GM18517 (cell line): ENCODE measurements around the gene NPAS4.
A peak's percentile ranks its signal among the peaks of the same experiment; 100 is the strongest.
"Not testable (repeated sequence)": the region's sequence is repeated elsewhere in the genome, so short reads cannot be mapped to it uniquely, and the experiment has no call there.

Source experiments
- ATAC-seq: cut with Tn5 transposase; IDR thresholded peaks from one replicate; pipeline ENCODE4 v1.9.1; 2021; ENCODE audit warnings: mild to moderate bottlenecking, moderate library complexity; ENCODE audit not compliant: unreplicated experiment

The NPAS4 gene

GRCh38 chr11:66451663-66452062, 30.8 kb downstream of the NPAS4 start:
- ATAC-seq: no peak

- no peak for ATAC-seq
Observed at GRCh38 chr11:66454247-66454646, 33.4 kb downstream of the NPAS4 start.

- ATAC-seq: no peak
Observed at GRCh38 chr11:66454828-66455227, 34.0 kb downstream of the NPAS4 start.

- no peak for ATAC-seq
Observed at GRCh38 chr11:66457826-66458225, 37.0 kb downstream of the NPAS4 start.

GRCh38 chr11:66459138-66459778, 38.4 kb downstream of the NPAS4 start:
- no peak for ATAC-seq

DNA sequence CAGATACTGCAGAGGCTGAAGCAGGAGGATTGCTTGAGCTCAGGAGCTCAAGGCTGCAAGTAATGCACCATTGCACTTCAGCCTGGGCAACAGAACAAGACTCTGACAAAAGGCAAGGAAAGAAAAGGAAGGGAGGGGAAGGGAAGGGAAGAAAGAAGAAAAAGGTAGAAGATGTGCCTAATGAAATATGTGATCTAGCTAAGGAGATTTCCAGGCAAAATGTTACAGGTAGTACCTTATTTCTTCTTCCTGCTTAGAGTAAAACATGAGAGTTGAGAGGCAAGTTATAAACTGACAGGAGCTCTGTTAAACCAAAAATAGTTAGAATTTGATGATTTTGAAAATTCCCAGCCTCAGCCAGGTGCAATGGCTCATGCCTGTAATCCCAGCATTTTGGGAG, 41.2 kb downstream of the NPAS4 start:
- no peak for ATAC-seq

DNA sequence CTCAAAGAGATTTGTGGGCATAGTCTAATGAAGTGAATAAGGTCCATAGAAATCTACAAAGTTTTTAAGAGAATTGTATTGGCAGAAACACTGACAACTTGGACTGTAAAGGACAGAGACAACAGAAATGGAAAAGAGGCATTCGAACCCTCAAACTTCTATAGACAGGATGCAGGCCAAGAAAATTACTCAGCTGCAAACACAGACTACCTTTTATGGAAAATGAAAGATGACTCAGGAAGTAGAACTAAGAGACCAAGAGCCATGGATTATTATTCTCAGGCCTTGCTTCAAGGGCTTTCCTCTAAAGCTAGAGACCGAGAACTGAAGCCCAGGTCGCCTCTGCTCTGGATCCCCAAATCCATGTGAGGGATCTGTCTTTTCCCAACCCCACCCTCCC, 42.1 kb downstream of the NPAS4 start:
- ATAC-seq: no peak

DNA sequence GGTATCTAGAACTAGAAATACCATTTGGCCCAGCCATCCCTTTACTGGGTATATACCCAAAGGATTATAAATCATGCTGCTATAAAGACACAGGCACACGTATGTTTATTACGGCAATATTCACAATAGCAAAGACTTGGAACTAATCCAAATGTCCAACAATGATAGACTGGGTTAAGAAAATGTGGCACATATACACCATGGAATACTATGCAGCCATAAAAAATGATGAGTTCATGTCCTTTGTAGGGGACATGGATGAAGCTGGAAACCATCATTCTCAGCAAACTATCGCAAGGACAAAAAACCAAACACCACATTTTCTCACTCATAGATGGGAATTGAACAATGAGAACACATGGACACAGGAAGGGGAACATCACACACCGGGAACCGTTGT, 43.3 kb downstream of the NPAS4 start:
- ATAC-seq: not testable (repeated sequence)

DNA sequence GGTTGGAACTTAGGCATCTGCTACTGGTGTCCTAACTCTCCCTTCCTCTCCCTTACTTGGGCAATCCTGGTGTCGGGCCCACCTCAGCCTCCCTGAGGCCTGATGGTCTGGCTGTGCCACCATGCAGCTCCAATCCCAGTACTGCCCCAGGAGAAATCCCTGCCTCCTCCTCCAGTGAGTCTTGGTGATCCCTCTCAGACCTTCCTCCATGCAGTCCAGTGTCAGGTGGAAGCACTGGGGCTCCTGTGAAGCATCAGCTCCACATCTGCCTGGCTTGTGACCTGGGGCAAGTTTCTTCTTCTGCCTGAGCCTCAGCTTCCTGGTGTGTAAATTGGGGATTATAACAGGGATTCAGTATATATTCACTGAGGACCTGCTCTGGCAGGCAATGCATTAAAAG, 44.1 kb downstream of the NPAS4 start:
- no peak for ATAC-seq

GRCh38 chr11:66465373-66466224, 44.8 kb downstream of the NPAS4 start:
- ATAC-seq: no peak

- peak; percentile 71 for ATAC-seq
Observed at GRCh38 chr11:66466225-66467033, 45.6 kb downstream of the NPAS4 start, which contains the start of gene PELI3. TSS of gene PELI3 (plus strand) at chr11:66466905. CDS start at chr11:66468129, 1,224 bp downstream.

DNA sequence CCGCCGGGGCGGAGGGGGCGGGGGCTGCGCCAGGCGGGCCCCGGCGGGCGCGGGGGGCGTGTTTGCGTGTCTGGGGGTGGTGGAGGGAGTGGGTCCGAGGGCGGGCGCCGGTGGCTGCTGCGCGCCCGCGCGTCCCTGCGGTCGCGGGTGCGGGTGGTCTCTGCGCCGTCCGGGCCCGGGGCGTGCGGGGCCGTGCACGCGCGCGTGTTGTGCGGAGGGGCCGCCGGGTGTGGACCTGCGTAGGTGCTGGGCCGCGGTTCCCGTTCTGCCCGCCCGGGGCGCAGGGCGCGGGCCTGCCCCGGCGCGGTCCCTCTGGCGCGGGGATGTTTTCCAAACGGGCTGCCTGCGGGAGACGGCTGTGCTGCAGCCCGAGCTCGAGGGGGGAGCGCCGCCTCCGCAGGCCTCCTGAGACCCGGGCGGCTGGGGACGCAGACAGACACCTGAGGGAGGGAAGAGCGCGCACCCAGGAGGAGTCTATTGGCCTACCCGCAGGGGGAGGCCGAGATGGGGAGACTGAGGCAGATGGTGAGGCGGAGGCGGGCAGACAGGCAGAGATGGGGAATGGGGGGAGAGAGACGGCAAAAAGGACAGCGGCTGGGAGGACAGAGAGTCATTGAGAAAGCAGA, 46.3 kb downstream of the NPAS4 start:
- peak; percentile 41 for ATAC-seq

GRCh38 chr11:66467756-66468155, 46.9 kb downstream of the NPAS4 start:
- no peak for ATAC-seq

- no peak for ATAC-seq
Observed at GRCh38 chr11:66468691-66469090, 47.9 kb downstream of the NPAS4 start.

DNA sequence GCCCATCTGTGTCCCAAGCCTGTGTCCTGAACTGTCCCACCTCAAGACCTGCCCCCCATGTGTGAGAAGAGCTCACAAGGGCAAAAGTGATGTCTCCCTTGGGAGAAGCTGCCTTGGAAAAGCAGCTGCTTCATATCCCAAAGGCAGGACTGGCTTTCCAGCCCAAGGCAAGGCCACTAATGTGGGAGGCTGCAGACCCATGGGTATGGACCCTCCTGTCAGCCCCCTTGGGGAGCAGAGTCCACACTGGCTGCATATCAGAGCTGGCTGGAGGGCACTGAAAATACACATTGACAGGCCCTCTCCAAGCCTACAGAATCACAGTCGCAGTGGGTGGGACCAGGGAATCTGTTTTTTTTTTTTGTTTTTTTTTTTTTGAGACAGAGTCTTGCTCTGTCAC, 48.6 kb downstream of the NPAS4 start:
- no peak for ATAC-seq

- no peak for ATAC-seq
Observed at GRCh38 chr11:66470015-66470414, 49.2 kb downstream of the NPAS4 start.

- no peak for ATAC-seq
Observed at GRCh38 chr11:66471142-66471541, 50.3 kb downstream of the NPAS4 start.

- ATAC-seq: no peak
Observed at GRCh38 chr11:66472054-66472453, 51.2 kb downstream of the NPAS4 start.

DNA sequence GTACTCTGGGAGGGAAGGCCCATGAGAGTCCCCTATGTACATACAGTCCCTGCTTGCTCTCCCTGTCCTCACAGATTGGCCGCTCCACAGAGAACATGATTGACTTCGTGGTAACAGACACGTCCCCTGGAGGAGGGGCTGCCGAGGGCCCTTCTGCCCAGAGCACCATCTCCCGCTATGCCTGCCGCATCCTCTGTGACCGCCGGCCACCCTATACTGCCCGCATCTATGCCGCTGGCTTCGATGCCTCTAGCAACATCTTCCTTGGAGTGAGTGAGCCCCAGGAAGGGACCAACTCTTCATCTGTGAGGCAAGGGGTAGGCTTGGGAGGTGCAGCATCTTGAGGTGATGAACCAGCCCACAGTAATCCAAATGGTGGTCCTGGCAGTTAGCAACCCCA, 52.3 kb downstream of the NPAS4 start:
- no peak for ATAC-seq

DNA sequence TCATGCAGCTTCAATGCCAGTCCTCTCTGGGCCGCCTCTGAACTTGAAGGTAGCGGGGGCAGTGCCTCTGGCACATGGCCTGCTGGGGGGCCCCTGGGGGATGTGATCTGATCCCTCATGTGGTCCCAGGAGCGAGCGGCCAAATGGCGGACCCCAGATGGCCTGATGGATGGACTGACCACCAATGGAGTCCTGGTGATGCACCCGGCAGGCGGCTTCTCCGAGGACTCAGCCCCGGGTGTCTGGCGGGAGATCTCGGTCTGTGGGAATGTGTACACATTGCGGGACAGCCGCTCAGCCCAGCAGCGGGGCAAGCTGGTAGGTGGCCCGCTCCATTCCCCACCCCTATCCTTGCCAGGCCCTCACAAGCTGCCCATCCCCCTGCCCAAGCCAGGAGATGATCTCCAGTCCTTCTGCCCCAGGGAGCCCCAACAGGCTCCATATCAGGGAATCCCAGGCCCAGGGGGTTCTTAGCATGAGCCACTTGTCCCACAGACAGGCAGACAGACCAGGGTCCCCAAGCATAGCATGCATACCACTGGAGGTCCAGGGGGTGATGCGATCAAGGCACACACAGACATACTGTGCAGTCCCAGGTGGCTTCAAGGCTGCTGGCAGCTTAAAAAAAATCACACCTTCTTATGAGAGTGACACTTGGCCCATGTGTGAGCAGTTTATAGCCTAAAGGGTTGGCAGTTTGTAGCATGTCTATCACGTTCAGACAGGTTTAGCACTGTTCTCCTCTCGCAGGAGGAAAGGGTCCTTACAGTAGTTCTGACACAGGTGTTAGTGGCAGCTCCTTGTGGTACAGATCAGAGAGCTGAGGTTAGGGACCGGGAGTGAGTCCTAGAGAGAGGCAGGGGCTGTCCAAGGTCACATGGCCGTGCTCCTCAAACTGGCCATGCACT, 53.0 kb downstream of the NPAS4 start:
- ATAC-seq: no peak
